ENCODE data around the gene IL17A.

IL17A gene

GRCh38 chr6:52186075-52186474 is at the start of gene IL17A:
Gene IL17A (plus strand): TSS chr6:52186375. CDS start chr6:52186432, 57 bp downstream.
- TF ChIP-seq POLR2AphosphoS5 (IDR thresholded peaks at IDR 0.05; ENCODE audit: borderline replicate concordance, low read depth, low read length) (no peak), FOXP2 (optimal IDR thresholded peaks at IDR 0.05; ENCODE audit: control extremely low read depth, extremely low read length, insufficient read depth) (no peak), EZH2 (IDR thresholded peaks at IDR 0.05) (no peak)
- no peak within 1 kb of the TSS for H3K9ac ChIP-seq (ENCODE audit: insufficient read length)
- H3K27ac ChIP-seq = no peak within 1 kb of the TSS
- H3K36me3 ChIP-seq (ENCODE audit: insufficient read depth, low read length) = no peaks in the 10 kb centered on the region
- no peaks in the 10 kb centered on the region for H3K9me3 ChIP-seq (ENCODE audit: low read depth, low read length)
- no peak within 1 kb of the TSS for H3K4me3 ChIP-seq
- no peak for DNase-seq (ENCODE audit: low read depth, low spot score)

GRCh38 chr6:52136934-52137467 is 49.2 kb upstream of the IL17A start:
- no peak for TF ChIP-seq EZH2 (IDR thresholded peaks at IDR 0.05)
- TF ChIP-seq POLR2AphosphoS5 (IDR thresholded peaks at IDR 0.05; ENCODE audit: borderline replicate concordance, low read depth, low read length) = no peak
- TF ChIP-seq FOXP2 (optimal IDR thresholded peaks at IDR 0.05; ENCODE audit: control extremely low read depth, extremely low read length, insufficient read depth) = no peak
- Histone ChIP-seq H3K4me3 (no peak overlapping the region), H3K9ac (ENCODE audit: insufficient read length) (no peak overlapping the region), H3K36me3 (ENCODE audit: insufficient read depth, low read length) (no peaks in the 10 kb centered on the region), H3K9me3 (ENCODE audit: low read depth, low read length) (no peaks in the 10 kb centered on the region), H3K27ac (no peak overlapping the region)
- DNase-seq (ENCODE audit: low read depth, low spot score) = no peak

- no peaks in the 10 kb centered on the region for H3K36me3 ChIP-seq (ENCODE audit: insufficient read depth, low read length)
- H3K9me3 ChIP-seq (ENCODE audit: low read depth, low read length) = no peaks in the 10 kb centered on the region
- no peak overlapping the region for H3K27ac ChIP-seq
- H3K9ac ChIP-seq (ENCODE audit: insufficient read length) = no peak overlapping the region
- DNase-seq (ENCODE audit: low read depth, low spot score) = no peak
- no peak for TF ChIP-seq EZH2 (IDR thresholded peaks at IDR 0.05)
- TF ChIP-seq POLR2AphosphoS5 (IDR thresholded peaks at IDR 0.05; ENCODE audit: borderline replicate concordance, low read depth, low read length) = no peak
- H3K4me3 ChIP-seq = no peak overlapping the region
Observed at GRCh38 chr6:52138284-52138683, 47.9 kb upstream of the IL17A start.

- no peaks in the 10 kb centered on the region for H3K9me3 ChIP-seq (ENCODE audit: low read depth, low read length)
- no peak for TF ChIP-seq FOXP2 (optimal IDR thresholded peaks at IDR 0.05; ENCODE audit: control extremely low read depth, extremely low read length, insufficient read depth)
- no peak for TF ChIP-seq EZH2 (IDR thresholded peaks at IDR 0.05)
- no peak for TF ChIP-seq POLR2AphosphoS5 (IDR thresholded peaks at IDR 0.05; ENCODE audit: borderline replicate concordance, low read depth, low read length)
Observed at GRCh38 chr6:52139985-52140680, 46.0 kb upstream of the IL17A start.

GRCh38 chr6:52141596-52141995 is 44.6 kb upstream of the IL17A start:
- H3K9ac ChIP-seq (ENCODE audit: insufficient read length) = no peak overlapping the region
- H3K27ac ChIP-seq = no peak overlapping the region
- TF ChIP-seq EZH2 (IDR thresholded peaks at IDR 0.05) (no peak), FOXP2 (optimal IDR thresholded peaks at IDR 0.05; ENCODE audit: control extremely low read depth, extremely low read length, insufficient read depth) (no peak), POLR2AphosphoS5 (IDR thresholded peaks at IDR 0.05; ENCODE audit: borderline replicate concordance, low read depth, low read length) (no peak)
- no peaks in the 10 kb centered on the region for H3K36me3 ChIP-seq (ENCODE audit: insufficient read depth, low read length)
- H3K4me3 ChIP-seq = no peak overlapping the region
- H3K9me3 ChIP-seq (ENCODE audit: low read depth, low read length) = no peaks in the 10 kb centered on the region
- DNase-seq (ENCODE audit: low read depth, low spot score) = no peak

More at GRCh38 chr6:52139985-52140680, 46.0 kb upstream of the IL17A start:
- Histone ChIP-seq H3K27ac (no peak overlapping the region), H3K4me3 (no peak overlapping the region), H3K9ac (ENCODE audit: insufficient read length) (no peak overlapping the region), H3K36me3 (ENCODE audit: insufficient read depth, low read length) (no peaks in the 10 kb centered on the region)
- no peak for DNase-seq (ENCODE audit: low read depth, low spot score)

GRCh38 chr6:52142556-52142955 is 43.6 kb upstream of the IL17A start:
- no peaks in the 10 kb centered on the region for H3K36me3 ChIP-seq (ENCODE audit: insufficient read depth, low read length)
- no peak for TF ChIP-seq FOXP2 (optimal IDR thresholded peaks at IDR 0.05; ENCODE audit: control extremely low read depth, extremely low read length, insufficient read depth)
- TF ChIP-seq EZH2 (IDR thresholded peaks at IDR 0.05) = no peak
- no peak for TF ChIP-seq POLR2AphosphoS5 (IDR thresholded peaks at IDR 0.05; ENCODE audit: borderline replicate concordance, low read depth, low read length)
- no peaks in the 10 kb centered on the region for H3K9me3 ChIP-seq (ENCODE audit: low read depth, low read length)
- H3K4me3 ChIP-seq = no peak overlapping the region
- no peak for DNase-seq (ENCODE audit: low read depth, low spot score)
- no peak overlapping the region for H3K9ac ChIP-seq (ENCODE audit: insufficient read length)
- H3K27ac ChIP-seq = no peak overlapping the region

GRCh38 chr6:52143551-52143950 is 42.6 kb upstream of the IL17A start:
- TF ChIP-seq EZH2 (IDR thresholded peaks at IDR 0.05) (no peak), FOXP2 (optimal IDR thresholded peaks at IDR 0.05; ENCODE audit: control extremely low read depth, extremely low read length, insufficient read depth) (no peak), POLR2AphosphoS5 (IDR thresholded peaks at IDR 0.05; ENCODE audit: borderline replicate concordance, low read depth, low read length) (no peak)
- Histone ChIP-seq H3K27ac (no peak overlapping the region), H3K4me3 (no peak overlapping the region), H3K9ac (ENCODE audit: insufficient read length) (no peak overlapping the region), H3K36me3 (ENCODE audit: insufficient read depth, low read length) (no peaks in the 10 kb centered on the region), H3K9me3 (ENCODE audit: low read depth, low read length) (no peaks in the 10 kb centered on the region)
- DNase-seq (ENCODE audit: low read depth, low spot score) = no peak

- Histone ChIP-seq H3K4me3 (no peak overlapping the region), H3K9me3 (ENCODE audit: low read depth, low read length) (no peaks in the 10 kb centered on the region), H3K9ac (ENCODE audit: insufficient read length) (no peak overlapping the region), H3K27ac (no peak overlapping the region), H3K36me3 (ENCODE audit: insufficient read depth, low read length) (no peaks in the 10 kb centered on the region)
- TF ChIP-seq FOXP2 (optimal IDR thresholded peaks at IDR 0.05; ENCODE audit: control extremely low read depth, extremely low read length, insufficient read depth) (no peak), POLR2AphosphoS5 (IDR thresholded peaks at IDR 0.05; ENCODE audit: borderline replicate concordance, low read depth, low read length) (no peak), EZH2 (IDR thresholded peaks at IDR 0.05) (no peak)
- DNase-seq (ENCODE audit: low read depth, low spot score) = no peak
Observed at GRCh38 chr6:52144196-52145076, 41.7 kb upstream of the IL17A start.
